ENCODE data around the gene TTC6.
"Not testable (repeated sequence)": the region's sequence is repeated elsewhere in the genome, so short reads cannot be mapped to it uniquely, and the experiment has no call there.

Gene TTC6

DNA sequence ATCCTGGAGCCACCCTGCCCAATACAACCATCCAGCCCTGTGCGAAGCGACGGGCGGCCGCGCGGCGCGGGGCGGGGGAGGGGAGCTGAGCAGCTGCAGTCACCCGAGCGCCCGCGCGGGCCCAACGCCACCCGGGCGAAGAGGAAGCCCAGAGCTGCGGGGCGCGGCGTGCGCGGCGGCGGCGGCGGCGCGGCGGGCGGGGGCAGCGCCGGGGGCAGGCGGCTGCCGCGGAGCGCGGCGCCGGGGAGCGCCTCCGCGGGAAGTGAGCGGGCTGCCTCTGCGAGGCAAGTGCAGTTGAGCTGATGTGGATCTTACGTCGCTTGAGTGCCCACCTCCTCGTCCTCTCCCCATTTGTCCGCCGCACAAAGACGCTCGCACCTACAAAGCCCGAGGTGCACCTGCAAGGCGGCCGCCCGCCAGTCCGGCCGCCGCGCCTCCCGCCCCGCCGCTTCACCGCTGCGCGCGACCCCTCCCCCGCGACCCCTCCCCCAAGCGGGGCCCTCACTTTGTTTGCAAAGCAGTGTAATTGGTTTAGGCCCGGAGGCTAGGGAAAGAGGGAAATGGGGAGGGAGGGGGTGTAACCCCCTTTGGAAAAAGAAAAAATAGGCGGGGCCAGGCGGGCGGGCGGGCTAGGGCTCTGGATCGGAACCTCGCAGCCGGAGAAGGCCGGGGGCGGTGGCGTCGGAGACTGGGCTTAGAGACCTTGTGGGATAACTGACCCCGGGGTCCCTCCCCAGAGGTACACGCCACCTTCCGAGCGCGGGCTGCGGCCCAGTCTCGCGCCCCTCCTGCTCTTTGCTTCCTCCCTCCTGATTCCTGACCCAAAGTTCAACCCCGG lies at the start of gene TTC6, which contains the start of gene FOXA1:
TSS of gene TTC6 (plus strand) at position 659 of the 838 bp plus-strand sequence. CDS start 26,436 bp downstream, outside the sequence.
TSS of gene FOXA1 (minus strand) at position 279 of the 838 bp plus-strand sequence. CDS start at position 2, 277 bp downstream.
- no peak for DNase-seq (ENCODE audit: low spot score)

GRCh38 chr14:37546621-37547447 lies 48.6 kb upstream of the TTC6 start:
- no peak for DNase-seq (ENCODE audit: low spot score)

DNA sequence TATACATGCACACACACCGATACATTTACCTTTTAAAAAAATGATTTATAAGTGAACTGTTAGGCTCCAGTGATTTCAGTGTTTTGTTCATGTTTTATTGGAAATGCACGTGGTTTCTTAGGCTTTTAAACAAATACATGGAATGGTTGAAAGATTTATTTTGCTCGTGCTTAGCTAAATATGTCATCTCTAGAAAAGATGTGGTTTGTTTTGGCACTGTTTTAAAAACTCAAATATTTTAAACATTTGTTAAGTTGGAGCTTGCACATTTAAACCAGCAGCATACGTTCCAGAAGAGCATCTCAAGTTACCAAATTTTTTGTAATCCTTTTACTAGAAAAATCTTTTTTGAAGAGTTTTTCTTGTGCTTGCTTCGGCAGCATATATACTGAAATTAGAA lies 44.9 kb upstream of the TTC6 start:
- DNase-seq (ENCODE audit: low spot score) = no peak

DNA sequence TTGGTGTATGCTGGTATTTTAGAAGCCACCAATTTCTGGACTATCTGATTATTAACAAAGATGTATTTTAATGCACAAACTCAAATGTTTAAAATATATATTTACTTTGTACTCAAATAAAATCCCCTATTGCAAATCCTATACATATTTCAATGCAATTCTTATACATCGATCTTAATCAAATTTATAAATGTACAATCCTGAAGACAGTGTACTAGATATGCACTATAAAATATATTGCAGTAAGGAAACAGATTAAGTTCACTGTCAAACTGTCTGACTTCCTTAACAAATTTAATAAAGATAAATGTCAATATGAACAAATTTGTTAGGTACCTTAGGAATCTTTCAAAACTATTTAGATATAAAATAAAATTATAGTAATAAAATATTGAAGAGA lies 44.3 kb upstream of the TTC6 start:
- DNase-seq (ENCODE audit: low spot score) = no peak

- no peak for DNase-seq (ENCODE audit: low spot score)
These were observed 41.4 kb upstream of the TTC6 start for GRCh38 chr14:37553935-37554550.

DNA sequence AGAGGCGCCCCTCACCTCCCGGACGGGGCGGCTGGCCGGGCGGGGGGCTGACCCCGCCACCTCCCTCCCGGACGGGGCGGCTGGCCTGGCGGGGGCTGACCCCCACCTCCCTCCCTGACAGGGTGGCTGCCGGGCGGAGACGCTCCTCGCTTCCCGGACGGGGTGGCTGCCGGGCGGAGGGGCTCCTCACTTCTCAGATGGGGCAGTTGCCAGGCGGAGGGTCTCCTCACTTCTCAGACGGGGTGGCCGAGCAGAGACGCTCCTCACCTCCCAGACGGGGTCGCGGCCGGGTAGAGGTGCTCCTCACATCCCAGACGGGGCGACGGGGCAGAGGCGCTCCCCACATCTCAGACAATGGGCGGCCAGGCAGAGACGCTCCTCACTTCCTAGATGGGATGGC lies 39.8 kb upstream of the TTC6 start:
- not testable (repeated sequence) for DNase-seq (ENCODE audit: low spot score)

DNA sequence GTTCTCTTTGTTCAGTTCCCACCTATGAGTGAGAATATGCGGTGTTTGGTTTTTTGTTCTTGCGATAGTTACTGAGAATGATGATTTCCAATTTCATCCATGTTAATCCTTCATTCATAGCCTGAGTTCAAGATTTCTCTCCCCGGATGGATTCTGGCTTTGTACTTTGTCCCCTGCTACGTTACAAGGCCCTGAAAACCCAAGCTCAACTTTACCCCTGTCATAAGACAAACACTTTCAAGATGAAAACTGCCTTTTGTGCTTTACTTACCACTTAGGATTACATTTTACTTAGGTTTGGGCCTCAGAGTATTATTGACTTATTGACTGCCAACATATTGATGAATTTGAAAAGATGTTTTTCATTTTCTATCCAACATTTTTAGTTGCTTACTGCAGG lies 36.7 kb upstream of the TTC6 start:
- DNase-seq (ENCODE audit: low spot score) = no peak

- no peak for DNase-seq (ENCODE audit: low spot score)
These were observed 36.0 kb upstream of the TTC6 start for GRCh38 chr14:37559386-37559785.

GRCh38 chr14:37563189-37563588 lies 32.2 kb upstream of the TTC6 start:
- DNase-seq (ENCODE audit: low spot score) = no peak

- DNase-seq (ENCODE audit: low spot score) = no peak
These were observed 29.9 kb upstream of the TTC6 start for GRCh38 chr14:37565550-37565949.

DNA sequence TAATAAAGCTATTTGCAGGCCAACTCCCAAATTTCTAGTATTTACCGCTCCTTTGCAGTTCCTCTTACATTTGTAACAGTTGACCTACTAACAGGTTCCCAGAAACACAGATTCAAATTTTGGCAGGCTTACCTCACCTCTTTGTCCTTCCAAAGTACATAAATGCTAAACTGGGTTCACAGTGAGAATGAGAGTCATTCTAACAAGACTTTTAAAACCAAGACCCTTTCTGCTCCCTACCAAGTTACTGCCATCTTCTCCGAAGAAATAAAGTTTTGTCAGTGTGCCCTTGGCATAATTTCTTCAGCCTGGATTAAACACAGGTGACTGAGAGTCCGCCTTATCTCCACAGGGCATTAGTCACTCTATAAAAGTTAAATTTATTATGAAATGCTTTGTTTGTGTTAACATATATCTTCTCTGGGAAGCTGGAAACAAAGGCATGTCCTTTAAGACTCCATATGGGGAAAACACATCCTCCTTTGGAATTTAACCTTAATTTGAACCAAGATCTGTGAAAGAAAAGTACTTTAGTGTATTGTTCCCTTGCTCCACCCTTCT lies 28.5 kb upstream of the TTC6 start:
- no peak for DNase-seq (ENCODE audit: low spot score)

GRCh38 chr14:37569729-37570128 lies 25.7 kb upstream of the TTC6 start:
- DNase-seq (ENCODE audit: low spot score) = no peak

- no peak for DNase-seq (ENCODE audit: low spot score)
These were observed 24.0 kb upstream of the TTC6 start for GRCh38 chr14:37571391-37571790.

GRCh38 chr14:37573356-37573755 lies 22.1 kb upstream of the TTC6 start:
- no peak for DNase-seq (ENCODE audit: low spot score)

- no peak for DNase-seq (ENCODE audit: low spot score)
These were observed 16.2 kb upstream of the TTC6 start for GRCh38 chr14:37579274-37579673.

DNA sequence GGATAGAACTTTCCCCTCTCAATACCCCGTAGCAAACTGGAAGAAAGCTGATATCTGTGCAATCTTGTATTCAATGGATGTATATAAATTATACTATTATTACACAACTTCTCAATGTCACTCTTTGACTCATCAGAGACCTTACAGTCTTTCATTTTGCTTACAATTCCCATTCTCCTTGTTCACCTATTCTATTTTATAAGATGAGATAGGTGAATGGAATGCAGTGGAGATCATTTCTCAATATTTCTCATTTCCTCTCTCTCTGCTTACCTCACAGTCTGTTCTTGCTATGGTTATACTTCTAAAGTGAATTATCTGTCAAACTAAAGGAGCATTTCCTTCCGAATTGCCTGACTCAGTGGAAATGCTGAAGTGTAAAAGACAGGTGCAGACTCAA lies 15.3 kb upstream of the TTC6 start:
- no peak for DNase-seq (ENCODE audit: low spot score)

DNA sequence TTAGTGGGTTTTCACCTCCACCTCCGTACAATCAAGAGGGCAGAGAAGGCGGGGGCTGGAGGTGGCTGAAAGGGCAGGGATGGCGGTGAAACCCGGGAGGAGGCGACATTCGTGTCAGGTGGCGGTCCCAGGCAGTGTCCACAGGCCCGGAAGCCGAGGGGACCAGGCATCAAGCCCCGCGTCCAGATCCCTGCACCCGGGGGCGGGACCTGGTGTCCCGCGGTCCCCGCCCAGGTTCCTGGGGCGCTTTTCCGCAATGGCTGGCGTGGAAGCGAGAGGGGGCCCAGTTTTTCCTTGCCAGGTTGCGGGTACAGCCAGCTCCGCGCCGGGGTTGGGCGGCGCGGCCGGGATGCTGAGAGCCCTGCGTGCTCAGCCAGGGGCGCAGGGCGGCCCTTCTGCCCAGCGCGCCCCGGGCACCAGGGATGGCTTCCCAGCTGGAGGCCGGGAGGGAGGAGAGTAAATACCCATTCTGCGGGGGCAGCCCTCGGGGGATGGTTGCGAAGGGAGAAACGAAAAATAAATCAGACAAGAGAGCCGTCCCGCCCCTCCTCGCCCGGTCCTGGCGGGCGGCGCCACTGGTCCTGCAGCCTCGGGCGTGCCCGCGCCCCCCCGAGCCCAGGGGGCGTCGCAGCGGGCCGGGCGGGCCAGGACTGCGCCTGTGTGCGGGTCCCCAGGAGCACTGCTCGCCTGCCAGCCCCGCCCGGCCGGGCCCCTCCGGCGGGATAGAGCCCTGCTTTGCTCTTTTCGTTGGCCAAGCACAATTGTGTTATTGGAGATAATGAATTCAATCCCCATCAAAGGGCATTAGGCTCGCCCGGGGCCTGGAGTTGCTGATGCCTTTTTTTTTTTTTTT lies 11.8 kb upstream of the TTC6 start:
- DNase-seq (ENCODE audit: low spot score) = no peak

DNA sequence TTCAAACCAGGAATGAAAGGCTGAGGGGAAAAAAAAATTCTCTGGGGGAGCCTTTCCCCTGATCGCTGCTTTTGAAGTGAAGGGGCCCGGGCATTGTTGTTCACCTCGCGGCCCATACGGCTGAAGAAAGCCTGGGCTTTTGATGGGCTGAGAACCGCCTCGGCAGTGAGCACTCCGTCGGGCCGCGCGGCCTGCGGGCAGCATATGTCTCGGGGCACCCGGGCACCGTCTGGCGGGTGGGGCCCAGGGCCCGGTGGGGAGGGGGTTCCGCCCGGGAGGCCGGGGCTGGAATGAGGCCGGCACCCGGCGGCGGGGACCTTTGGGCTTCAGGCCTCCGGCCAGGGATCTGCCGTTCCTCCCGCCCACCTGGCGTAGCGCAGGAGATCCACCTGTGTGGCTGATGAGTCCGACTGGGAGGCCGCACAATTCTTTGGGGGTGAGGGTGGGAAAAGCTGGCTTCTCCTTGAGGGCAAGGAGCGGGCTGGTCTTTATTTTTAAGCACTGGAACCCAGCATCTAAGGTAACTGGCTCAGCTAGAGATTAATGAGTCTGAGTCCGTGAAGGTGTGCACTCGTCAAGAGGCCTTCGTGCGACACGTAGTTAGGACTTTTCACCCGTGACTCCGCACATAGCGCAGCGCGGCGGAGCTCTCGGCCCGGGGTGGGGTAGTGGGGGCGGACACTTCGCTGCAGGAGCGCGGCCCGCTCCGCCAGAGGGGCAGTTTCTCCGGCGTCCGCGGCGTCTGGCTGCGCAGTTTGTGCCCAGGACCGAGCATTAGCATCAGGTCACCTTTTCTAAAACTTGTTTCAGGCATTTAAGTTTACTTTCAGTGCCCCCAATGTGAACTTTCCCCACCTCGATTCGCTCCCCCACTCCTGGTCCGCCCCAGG lies 11.0 kb upstream of the TTC6 start:
- no peak for DNase-seq (ENCODE audit: low spot score)

DNA sequence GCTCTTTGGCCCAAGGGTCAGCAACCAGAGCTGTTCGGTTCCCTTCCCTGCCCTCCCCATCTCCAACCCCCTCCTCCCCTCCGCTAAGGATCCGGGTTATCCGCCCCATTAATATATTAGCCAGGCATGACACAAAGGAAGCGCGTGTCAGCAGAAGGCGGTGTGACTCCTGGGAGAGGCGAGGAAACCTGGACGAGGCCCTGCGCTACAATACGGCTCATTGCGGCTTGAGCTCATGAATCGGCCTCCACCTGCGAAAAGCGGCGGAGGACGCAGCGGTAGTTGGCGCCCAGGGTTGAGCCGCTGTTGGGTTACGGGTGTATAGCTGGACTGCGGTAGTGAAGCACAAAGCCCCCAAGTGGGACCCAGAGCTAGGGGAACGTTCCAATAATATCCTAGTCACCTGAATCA lies 10.3 kb upstream of the TTC6 start:
- DNase-seq (ENCODE audit: low spot score) = no peak

All from Ammon's horn (tissue), 1 donor.